Esophagus muscularis mucosa (tissue), 4 donors: ENCODE results near the gene ZBTB17. TPM values are rescaled to one million over a fixed set of nuclear protein-coding genes. Genes with fewer than 3 reads are reported as not detected.

ENCODE experiments used
- DNase-seq: peaks from one replicate; pipeline ENCODE4 v3.0.0-alpha.2; 2017; ENCODE audit errors: extremely low spot score
- H3K27ac ChIP-seq, 4 donors: fragments of 200-600 bp; sonication (generic); replicated peaks in 1 of 4; 1 replicate in 3 of 4; 2 replicates in 1 of 4; pipeline ENCODE4 v1.5.1; 2016 to 2019; ENCODE audit warnings: mild to moderate bottlenecking in 1 of 4
- H3K27me3 ChIP-seq, 4 donors: fragments of 200-600 bp; sonication (generic); one replicate each; pipeline versions ENCODE4 v1.5.1 to v1.6.0; 2016 to 2019
- H3K36me3 ChIP-seq, 4 donors: fragments of 200-600 bp; sonication (generic); one replicate each; pipeline ENCODE4 v1.5.1; 2016 to 2019
- H3K4me1 ChIP-seq, 4 donors: fragments of 200-600 bp; sonication (generic); one replicate each; pipeline ENCODE4 v1.5.1; 2016 to 2019
- H3K4me3 ChIP-seq, 4 donors: fragments of 200-600 bp; sonication (generic); 1 replicate in 2 of 4; 2 replicates in 2 of 4; pipeline ENCODE4 v1.5.1; 2016 to 2019; ENCODE audit warnings: mild to moderate bottlenecking in 4 of 4, moderate library complexity in 1 of 4
- H3K9me3 ChIP-seq, 4 donors: fragments of 200-600 bp; sonication (generic); 1 replicate in 3 of 4; 2 replicates in 1 of 4; pipeline ENCODE4 v1.5.1; 2016 to 2019
- EP300 ChIP-seq: sonication (generic); formaldehyde crosslinking; IDR thresholded peaks from one replicate; pipeline ENCODE4 v1.6.1; 2017; ENCODE audit warnings: antibody characterized with exemption
- POLR2A ChIP-seq: fragments of 450-650 bp; IDR thresholded peaks from one replicate; pipeline ENCODE4 v1.6.1; 2017; ENCODE audit warnings: antibody characterized with exemption, moderate library complexity, mild to moderate bottlenecking, low read depth
- POLR2AphosphoS5 ChIP-seq, 2 donors: sonication (generic); formaldehyde crosslinking; IDR thresholded peaks; one replicate each; pipeline ENCODE4 v1.6.1; 2017; ENCODE audit warnings: antibody characterized with exemption in 2 of 2
- WGBS: methylation state at CpG from one replicate; pipeline ENCODE4 v1.1.5; 2018; 5-methylcytosine and 5-hydroxymethylcytosine counted together
- intact Hi-C: fragments of 100-400 bp; cut with DNase I; formaldehyde crosslinking; loops from one replicate; pipeline ENCODE4 v1.15.1; 2023
- total RNA-seq, 4 donors: library from RNA; depleted of rRNA; stranded (reverse); fragments of >200 nt; gene quantifications; one replicate each; pipeline versions ENCODE4 v1.1.0 to v1.2.1, GENCODE V29; 2016
- TF ChIP-seq, protein P1 (sequence below), 3 experiments: fragments of 200-600 bp in 2 of 3; fragments of 450-650 bp in 1 of 3; sonication (generic) in 2 of 3; IDR thresholded peaks; one replicate each; pipeline ENCODE4 v1.5.1; 2017 to 2019; ENCODE audit warnings: antibody characterized with exemption in 3 of 3, mild to moderate bottlenecking in 2 of 3, moderate library complexity in 1 of 3

ZBTB17 gene
- total RNA-seq, 4 donors from 2014 or later: 29.5 to 40.8 (median 34.6) TPM

DNA sequence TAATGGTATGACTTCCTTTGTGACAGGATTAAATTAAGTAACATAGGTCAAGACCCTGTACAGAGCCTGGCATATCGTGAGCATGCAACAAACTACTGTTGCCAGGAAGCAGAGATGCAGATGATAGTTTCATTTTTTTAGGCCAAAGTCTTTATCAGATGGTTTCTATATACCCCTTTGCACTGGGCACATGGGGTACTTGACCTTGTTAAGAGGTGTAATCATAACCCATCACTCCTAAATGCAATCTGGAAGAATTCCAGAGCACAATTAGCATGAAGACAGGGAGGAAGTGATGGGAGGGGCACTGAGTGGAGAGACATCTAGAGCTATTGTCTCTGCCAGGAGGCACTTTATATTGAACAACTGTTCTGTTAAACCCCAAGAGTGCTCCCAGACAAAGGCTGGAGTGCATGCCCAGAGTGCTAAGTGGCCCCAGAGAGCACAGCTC is 22.1 kb downstream of the ZBTB17 start:
- no peak for DNase-seq
- intact Hi-C loops: loop anchor here (5.0 kb wide), 1 partner anchor 122 kb away; no protein-coding TSS in a partner anchor
- Histone ChIP-seq H3K27ac (peak overlapping the region; percentile 48 to 96 (median 78)), H3K4me1 (peaks cover 74 to 88% (median 86%) of the 10 kb centered on the region in 4 donors), H3K36me3 (peaks cover 0 to 5% (median 2%) of the 10 kb centered on the region in 4 donors), H3K27me3 (no peaks in the 10 kb centered on the region), H3K4me3 (no peak overlapping the region), H3K9me3 (no peaks in the 10 kb centered on the region)
- no peak for TF ChIP-seq EP300
- TF ChIP-seq, protein P1, sequence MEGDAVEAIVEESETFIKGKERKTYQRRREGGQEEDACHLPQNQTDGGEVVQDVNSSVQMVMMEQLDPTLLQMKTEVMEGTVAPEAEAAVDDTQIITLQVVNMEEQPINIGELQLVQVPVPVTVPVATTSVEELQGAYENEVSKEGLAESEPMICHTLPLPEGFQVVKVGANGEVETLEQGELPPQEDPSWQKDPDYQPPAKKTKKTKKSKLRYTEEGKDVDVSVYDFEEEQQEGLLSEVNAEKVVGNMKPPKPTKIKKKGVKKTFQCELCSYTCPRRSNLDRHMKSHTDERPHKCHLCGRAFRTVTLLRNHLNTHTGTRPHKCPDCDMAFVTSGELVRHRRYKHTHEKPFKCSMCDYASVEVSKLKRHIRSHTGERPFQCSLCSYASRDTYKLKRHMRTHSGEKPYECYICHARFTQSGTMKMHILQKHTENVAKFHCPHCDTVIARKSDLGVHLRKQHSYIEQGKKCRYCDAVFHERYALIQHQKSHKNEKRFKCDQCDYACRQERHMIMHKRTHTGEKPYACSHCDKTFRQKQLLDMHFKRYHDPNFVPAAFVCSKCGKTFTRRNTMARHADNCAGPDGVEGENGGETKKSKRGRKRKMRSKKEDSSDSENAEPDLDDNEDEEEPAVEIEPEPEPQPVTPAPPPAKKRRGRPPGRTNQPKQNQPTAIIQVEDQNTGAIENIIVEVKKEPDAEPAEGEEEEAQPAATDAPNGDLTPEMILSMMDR (IDR thresholded peaks at IDR 0.05): no peak
- no peak for TF ChIP-seq POLR2A
- no peak for TF ChIP-seq POLR2AphosphoS5 (IDR thresholded peaks at IDR 0.05)
- WGBS: 29% methylated on average over 1 of the region's 1 CpG

DNA sequence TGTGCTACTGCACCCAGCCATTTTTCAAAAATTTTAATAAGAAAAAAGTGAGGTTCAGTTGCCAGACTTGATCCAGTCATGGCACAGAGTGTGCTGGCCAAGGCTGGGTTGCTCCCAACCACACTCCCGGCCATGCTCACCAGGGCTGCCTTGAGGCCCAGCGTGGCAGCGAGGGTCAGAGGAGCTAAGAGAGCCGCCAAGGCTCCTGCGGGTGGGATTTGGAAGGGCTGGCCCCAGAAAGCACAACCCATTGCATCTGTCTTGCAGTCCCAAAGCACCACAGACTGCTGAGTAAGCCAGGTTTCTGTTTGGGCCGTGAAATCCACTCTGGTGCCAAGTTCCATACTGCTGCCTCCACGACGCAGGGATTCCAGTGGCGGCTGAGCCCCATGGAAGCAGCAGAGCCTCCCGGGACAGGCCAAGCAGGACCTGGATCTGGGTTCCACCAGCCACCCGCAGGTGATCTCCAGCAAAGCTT is 22.6 kb downstream of the ZBTB17 start:
- Histone ChIP-seq H3K4me3 (no peak overlapping the region), H3K4me1 (peaks cover 74 to 88% (median 86%) of the 10 kb centered on the region in 4 donors), H3K36me3 (peaks cover 0 to 5% (median 3%) of the 10 kb centered on the region in 4 donors), H3K9me3 (no peaks in the 10 kb centered on the region), H3K27ac (peak overlapping the region; percentile 48 to 96 (median 78)), H3K27me3 (no peaks in the 10 kb centered on the region)
- 60% methylated on average over 1 of the region's 11 CpGs for WGBS
- TF ChIP-seq, protein P1 (IDR thresholded peaks at IDR 0.05): no peak
- TF ChIP-seq EP300 (no peak), POLR2A (no peak), POLR2AphosphoS5 (IDR thresholded peaks at IDR 0.05) (no peak)
- no peak for DNase-seq
- intact Hi-C loops: loop anchor here (5.0 kb wide), 1 partner anchor 121 kb away; no protein-coding TSS in a partner anchor

DNA sequence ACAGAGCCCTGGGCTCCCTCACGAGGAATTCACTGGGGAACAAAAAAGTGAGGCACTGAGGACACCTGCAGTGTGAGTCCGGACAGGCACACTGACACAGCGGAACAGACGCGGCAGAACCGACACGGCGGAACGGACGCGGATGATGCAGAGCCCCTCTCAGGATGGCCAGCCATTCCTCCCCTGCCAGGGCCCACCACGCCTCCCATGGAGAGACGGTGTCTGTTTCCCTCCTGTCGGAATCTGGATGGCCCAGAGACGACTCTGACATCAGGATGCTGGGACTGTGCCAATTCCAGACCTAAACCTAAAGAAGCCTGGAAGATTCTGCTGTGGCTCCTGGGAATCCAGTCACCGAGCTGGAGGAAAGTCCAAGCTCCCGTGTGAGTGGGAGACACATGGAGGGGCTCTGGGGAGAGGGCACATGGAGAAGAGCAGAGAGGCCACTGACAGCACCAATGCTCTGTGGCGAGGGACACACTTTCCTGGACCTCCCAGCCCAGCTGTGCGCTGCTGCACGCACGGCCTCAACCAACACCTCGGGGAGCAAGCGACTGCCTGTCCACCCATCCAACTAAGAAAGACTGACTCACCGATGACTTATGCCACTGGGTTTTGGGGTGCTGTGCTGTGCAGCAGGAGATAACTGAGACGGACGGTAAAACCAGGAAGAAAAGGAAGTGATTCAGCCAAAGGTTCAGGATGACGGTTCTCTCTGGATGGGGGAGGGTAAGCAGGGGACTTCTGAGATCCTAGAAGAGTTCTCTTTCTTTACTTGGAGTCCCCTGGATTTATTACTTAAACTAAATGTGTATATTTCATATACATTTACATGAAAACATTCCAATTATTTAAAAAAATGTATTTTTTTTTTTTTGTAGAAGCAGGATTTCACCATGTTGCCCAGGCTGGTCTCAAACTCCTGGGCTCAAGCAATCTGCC is 23.3 kb downstream of the ZBTB17 start:
- TF ChIP-seq POLR2AphosphoS5 (IDR thresholded peaks at IDR 0.05) (peak; percentile 21 to 22), EP300 (no peak)
- 71% methylated on average over 26 of the region's 27 CpGs for WGBS
- Histone ChIP-seq H3K27ac (peak overlapping the region; percentile 48 to 96 (median 78)), H3K4me3 (no peak overlapping the region), H3K9me3 (no peaks in the 10 kb centered on the region), H3K4me1 (peaks cover 76 to 88% (median 87%) of the 10 kb centered on the region in 4 donors), H3K36me3 (peaks cover 0 to 11% (median 9%) of the 10 kb centered on the region in 4 donors), H3K27me3 (no peaks in the 10 kb centered on the region)
- intact Hi-C loops: loop anchor here (5.0 kb wide), 1 partner anchor 120 kb away; no protein-coding TSS in a partner anchor
- no peak for DNase-seq

DNA sequence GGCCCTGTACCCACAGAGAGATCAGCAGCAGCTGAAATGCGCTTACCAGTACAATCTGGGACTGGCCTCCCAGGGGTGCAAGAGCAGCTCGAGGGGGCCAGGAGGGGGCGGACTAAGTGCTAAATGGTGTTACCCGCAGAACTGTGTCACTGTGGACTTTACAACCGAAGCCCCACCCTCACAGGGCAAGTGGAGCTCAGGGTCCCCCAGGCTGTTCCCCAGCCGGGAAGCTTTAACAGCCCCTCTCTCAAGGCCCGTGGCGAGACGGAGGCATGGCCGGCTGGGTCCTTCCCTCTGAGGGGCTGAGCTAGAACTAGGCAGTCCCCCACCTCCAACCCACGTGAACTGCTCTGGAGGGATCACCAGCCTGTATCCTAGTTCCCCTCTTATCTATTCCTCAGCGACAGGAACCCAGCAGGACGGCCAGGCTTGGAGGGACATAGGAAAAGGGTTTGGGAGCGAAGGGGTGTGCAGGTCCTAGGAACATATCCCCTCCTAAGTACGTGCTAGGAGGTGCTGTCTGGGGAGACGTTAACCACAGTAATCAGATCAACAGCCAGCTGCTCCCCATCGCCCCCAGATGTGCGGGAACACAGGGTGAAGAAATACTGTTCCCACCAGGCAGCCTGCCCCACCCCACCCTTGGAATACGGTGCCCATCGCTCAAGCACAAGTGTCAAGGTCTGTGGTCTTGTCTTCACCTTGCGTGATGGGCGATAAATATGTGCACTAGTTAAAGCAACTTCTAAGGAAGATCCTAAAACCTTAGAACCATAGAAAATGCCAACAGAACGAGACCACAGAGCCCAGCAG is 24.4 kb downstream of the ZBTB17 start:
- 62% methylated on average over 23 of the region's 23 CpGs for WGBS
- intact Hi-C loops: loop anchor here (5.0 kb wide), 1 partner anchor 119 kb away; no protein-coding TSS in a partner anchor
- Histone ChIP-seq H3K4me3 (no peak overlapping the region), H3K27ac (peak overlapping the region; percentile 95 to 96 (median 96)), H3K36me3 (peaks cover 2 to 19% (median 18%) of the 10 kb centered on the region in 4 donors), H3K27me3 (no peaks in the 10 kb centered on the region), H3K9me3 (no peaks in the 10 kb centered on the region), H3K4me1 (peaks cover 76 to 84% (median 80%) of the 10 kb centered on the region in 4 donors)
- no peak for TF ChIP-seq POLR2AphosphoS5 (IDR thresholded peaks at IDR 0.05)
- TF ChIP-seq EP300: no peak
- TF ChIP-seq POLR2A: no peak
- TF ChIP-seq, protein P1 (IDR thresholded peaks at IDR 0.05): no peak
- DNase-seq: no peak
